ENCODE data around the gene HSD11B1. TPM values are rescaled to one million over a fixed set of nuclear protein-coding genes. Genes with fewer than 3 reads are reported as not detected.

The HSD11B1 gene
- total and polyA plus RNA-seq, 2 donors from 2014 or later = 1.8 to 5.5 TPM

DNA sequence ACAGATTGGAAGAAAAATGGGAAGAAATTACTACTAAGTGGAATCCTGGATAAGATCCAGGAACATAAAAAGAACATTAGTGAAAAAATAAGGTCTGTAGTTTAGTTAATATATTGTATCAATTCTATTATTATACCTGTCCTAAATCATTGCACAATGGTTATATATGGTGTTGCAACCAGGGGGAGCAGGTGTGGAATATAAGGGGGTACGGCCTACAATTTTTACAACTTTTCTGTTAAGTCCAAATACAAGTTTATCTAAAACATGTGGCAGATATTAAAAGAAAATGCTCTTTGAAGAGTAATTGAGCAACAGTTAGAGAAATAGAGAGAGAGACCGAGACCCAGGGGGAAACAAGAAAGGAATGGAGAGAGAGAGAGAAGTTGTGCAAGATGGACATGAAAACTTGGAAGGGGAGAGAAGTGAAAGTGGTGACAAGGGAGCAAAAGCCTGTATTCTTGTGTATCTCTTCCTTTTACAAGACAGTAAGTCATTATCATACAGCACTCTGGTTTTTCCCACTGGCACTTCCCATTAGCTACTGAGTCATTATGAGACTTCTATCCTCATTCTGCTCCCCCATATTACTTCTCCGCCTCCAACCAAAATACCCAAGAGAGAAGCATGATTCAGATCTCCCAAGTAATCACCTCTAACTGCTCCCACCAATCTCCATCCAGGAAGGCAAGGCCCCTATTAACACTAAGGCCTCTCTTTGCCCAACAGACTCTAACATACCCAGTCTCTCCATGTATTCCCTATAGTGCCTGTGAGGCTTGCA lies 29.0 kb downstream of the HSD11B1 start:
- no peak for DNase-seq
- Histone ChIP-seq H3K4me3 (ENCODE audit: low read length in 3 of 3) (no peak overlapping the region), H3K9me3 (ENCODE audit: control insufficient read depth in 2 of 3, insufficient read depth in 1 of 3, low read length in 3 of 3) (no peaks in the 10 kb centered on the region), H3K9ac (ENCODE audit: low read length in 3 of 3) (no peak overlapping the region), H3K27me3 (ENCODE audit: control insufficient read depth, insufficient read depth, low read length) (no peaks in the 10 kb centered on the region), H3K36me3 (ENCODE audit: control insufficient read depth in 2 of 3, insufficient read depth in 3 of 3, low read length in 3 of 3) (no peaks in the 10 kb centered on the region), H3K27ac (ENCODE audit: low read depth in 2 of 2, low read length in 2 of 2) (no peak overlapping the region), H3K4me1 (ENCODE audit: control insufficient read depth in 2 of 3, insufficient read depth in 2 of 3, low read depth in 1 of 3, low read length in 3 of 3) (no peaks in the 10 kb centered on the region)
- intact Hi-C loops (cut with DNase I) = no loop called here
- FAIRE-seq = no peak
- TF ChIP-seq, protein P1, sequence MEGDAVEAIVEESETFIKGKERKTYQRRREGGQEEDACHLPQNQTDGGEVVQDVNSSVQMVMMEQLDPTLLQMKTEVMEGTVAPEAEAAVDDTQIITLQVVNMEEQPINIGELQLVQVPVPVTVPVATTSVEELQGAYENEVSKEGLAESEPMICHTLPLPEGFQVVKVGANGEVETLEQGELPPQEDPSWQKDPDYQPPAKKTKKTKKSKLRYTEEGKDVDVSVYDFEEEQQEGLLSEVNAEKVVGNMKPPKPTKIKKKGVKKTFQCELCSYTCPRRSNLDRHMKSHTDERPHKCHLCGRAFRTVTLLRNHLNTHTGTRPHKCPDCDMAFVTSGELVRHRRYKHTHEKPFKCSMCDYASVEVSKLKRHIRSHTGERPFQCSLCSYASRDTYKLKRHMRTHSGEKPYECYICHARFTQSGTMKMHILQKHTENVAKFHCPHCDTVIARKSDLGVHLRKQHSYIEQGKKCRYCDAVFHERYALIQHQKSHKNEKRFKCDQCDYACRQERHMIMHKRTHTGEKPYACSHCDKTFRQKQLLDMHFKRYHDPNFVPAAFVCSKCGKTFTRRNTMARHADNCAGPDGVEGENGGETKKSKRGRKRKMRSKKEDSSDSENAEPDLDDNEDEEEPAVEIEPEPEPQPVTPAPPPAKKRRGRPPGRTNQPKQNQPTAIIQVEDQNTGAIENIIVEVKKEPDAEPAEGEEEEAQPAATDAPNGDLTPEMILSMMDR (IDR thresholded peaks at IDR 0.05; ENCODE audit: borderline replicate concordance, extremely low read depth, insufficient read depth) = no peak

DNA sequence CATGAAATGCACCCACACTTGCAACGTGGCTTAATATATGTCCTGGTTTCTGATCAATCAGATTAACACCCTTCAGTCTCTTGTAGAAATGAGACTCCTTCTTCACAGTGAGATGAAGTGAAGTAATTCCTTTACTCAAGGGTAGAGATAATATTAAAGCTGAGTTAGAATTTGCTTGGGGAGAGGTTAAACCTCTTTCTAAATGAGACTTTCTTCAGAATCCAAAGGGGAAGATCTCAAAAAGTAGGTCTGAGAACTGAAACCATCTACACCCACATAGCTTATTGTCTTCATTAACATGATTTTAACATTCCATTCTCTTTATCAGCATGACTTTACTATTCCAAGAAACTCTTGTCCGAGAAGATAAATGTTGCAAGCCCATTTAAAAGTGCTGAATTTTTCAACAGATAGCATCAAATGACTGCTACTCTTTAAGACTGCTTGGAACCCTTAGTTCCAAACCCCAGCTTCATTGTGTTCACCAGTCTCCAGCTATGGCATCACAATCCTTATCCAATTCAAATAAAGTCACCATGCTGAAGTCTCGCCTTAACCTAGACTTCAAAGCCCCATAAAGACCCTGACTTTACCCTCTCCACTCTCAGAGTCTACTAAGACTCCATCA lies 32.0 kb downstream of the HSD11B1 start:
- FAIRE-seq (no peak), DNase-seq (no peak)
- Histone ChIP-seq H3K4me3 (ENCODE audit: low read length in 3 of 3) (no peak overlapping the region), H3K36me3 (ENCODE audit: control insufficient read depth in 2 of 3, insufficient read depth in 3 of 3, low read length in 3 of 3) (no peaks in the 10 kb centered on the region), H3K4me1 (ENCODE audit: control insufficient read depth in 2 of 3, insufficient read depth in 2 of 3, low read depth in 1 of 3, low read length in 3 of 3) (peaks cover 0 to 4% (median 0%) of the 10 kb centered on the region in 3 donors), H3K27ac (ENCODE audit: low read depth in 2 of 2, low read length in 2 of 2) (no peak overlapping the region), H3K9me3 (ENCODE audit: control insufficient read depth in 2 of 3, insufficient read depth in 1 of 3, low read length in 3 of 3) (no peaks in the 10 kb centered on the region), H3K27me3 (ENCODE audit: control insufficient read depth, insufficient read depth, low read length) (no peaks in the 10 kb centered on the region), H3K9ac (ENCODE audit: low read length in 3 of 3) (no peak overlapping the region)
- TF ChIP-seq, protein P1 (IDR thresholded peaks at IDR 0.05; ENCODE audit: borderline replicate concordance, extremely low read depth, insufficient read depth) = no peak
- intact Hi-C loops (cut with DNase I) = no loop called here

DNA sequence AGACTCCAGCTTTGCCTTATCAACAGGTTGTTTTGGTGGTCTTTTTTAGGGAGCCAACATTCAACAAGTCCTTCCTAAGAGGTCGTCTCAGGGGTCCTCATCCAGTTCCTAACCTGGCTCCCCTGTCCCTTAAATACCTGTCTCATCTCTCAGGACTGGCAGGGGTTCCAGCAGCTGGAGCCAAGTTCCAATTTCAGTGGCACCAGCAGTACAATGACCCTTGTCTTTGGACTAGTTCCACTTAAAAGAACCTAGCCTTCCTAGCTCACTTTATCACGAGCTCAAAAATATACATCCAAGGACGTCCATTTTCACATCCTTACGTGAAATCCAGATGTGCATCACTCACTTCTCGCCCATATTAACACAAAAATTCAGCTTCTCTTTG lies 32.5 kb downstream of the HSD11B1 start:
- Histone ChIP-seq H3K9me3 (ENCODE audit: control insufficient read depth in 2 of 3, insufficient read depth in 1 of 3, low read length in 3 of 3) (no peaks in the 10 kb centered on the region), H3K36me3 (ENCODE audit: control insufficient read depth in 2 of 3, insufficient read depth in 3 of 3, low read length in 3 of 3) (no peaks in the 10 kb centered on the region), H3K4me1 (ENCODE audit: control insufficient read depth in 2 of 3, insufficient read depth in 2 of 3, low read depth in 1 of 3, low read length in 3 of 3) (peaks cover 0 to 8% (median 3%) of the 10 kb centered on the region in 3 donors), H3K27me3 (ENCODE audit: control insufficient read depth, insufficient read depth, low read length) (no peaks in the 10 kb centered on the region), H3K9ac (ENCODE audit: low read length in 3 of 3) (no peak overlapping the region), H3K27ac (ENCODE audit: low read depth in 2 of 2, low read length in 2 of 2) (no peak overlapping the region), H3K4me3 (ENCODE audit: low read length in 3 of 3) (no peak overlapping the region)
- FAIRE-seq (no peak), DNase-seq (no peak)
- intact Hi-C loops (cut with DNase I) = no loop called here
- TF ChIP-seq, protein P1 (IDR thresholded peaks at IDR 0.05; ENCODE audit: borderline replicate concordance, extremely low read depth, insufficient read depth) = no peak
